Astrocyte of the spinal cord (primary cell): ENCODE results near the gene USH2A.
A peak's percentile ranks its signal among the peaks of the same experiment; 100 is the strongest.

ENCODE experiments used
- DNase-seq: peaks from one replicate; pipeline ENCODE4 v3.0.0; 2011; ENCODE audit warnings: low read depth, low spot score
- H3K4me3 ChIP-seq: 2 replicates; pipeline ENCODE4 v1.5.1; 2011; ENCODE audit warnings: low read depth, mild to moderate bottlenecking, low read length, moderate library complexity
- CTCF ChIP-seq: IDR thresholded peaks from 2 replicates; pipeline ENCODE4 v1.5.1; 2012; ENCODE audit warnings: low read depth, mild to moderate bottlenecking, low read length, inconsistent platforms
- in situ Hi-C: cut with HindIII; loops from 2 replicates; pipeline ENCODE4 v1.10.0; 2017; ENCODE audit warnings: low sequenced_read_pairs

Gene USH2A

GRCh38 chr1:215717677-215718426 lies 705.4 kb downstream of the USH2A start:
- DNase-seq: no peak
- no peak overlapping the region for H3K4me3 ChIP-seq
- TF ChIP-seq CTCF: no peak
- in situ Hi-C loops: no loop called here

GRCh38 chr1:215710899-215711225 lies 712.4 kb downstream of the USH2A start:
- no peak for TF ChIP-seq CTCF
- no peak for DNase-seq
- in situ Hi-C loops: no loop called here
- H3K4me3 ChIP-seq: no peak overlapping the region

- in situ Hi-C loops: no loop called here
- TF ChIP-seq CTCF: peak; percentile 59
- H3K4me3 ChIP-seq: no peak overlapping the region
- DNase-seq: peak; percentile 41
Observed at GRCh38 chr1:215710036-215710898, 713.0 kb downstream of the USH2A start.

GRCh38 chr1:215704089-215704860 lies 719.0 kb downstream of the USH2A start:
- H3K4me3 ChIP-seq: no peak overlapping the region
- no peak for TF ChIP-seq CTCF
- in situ Hi-C loops: no loop called here
- DNase-seq: no peak

- TF ChIP-seq CTCF: no peak
- in situ Hi-C loops: no loop called here
- DNase-seq: no peak
- no peak overlapping the region for H3K4me3 ChIP-seq
Observed at GRCh38 chr1:215682232-215682631, 741.0 kb downstream of the USH2A start.

GRCh38 chr1:215681041-215681440 lies 742.2 kb downstream of the USH2A start:
- H3K4me3 ChIP-seq: no peak overlapping the region
- DNase-seq: no peak
- in situ Hi-C loops: no loop called here
- TF ChIP-seq CTCF: no peak
